ENCODE results near the gene GCN1.

DNA sequence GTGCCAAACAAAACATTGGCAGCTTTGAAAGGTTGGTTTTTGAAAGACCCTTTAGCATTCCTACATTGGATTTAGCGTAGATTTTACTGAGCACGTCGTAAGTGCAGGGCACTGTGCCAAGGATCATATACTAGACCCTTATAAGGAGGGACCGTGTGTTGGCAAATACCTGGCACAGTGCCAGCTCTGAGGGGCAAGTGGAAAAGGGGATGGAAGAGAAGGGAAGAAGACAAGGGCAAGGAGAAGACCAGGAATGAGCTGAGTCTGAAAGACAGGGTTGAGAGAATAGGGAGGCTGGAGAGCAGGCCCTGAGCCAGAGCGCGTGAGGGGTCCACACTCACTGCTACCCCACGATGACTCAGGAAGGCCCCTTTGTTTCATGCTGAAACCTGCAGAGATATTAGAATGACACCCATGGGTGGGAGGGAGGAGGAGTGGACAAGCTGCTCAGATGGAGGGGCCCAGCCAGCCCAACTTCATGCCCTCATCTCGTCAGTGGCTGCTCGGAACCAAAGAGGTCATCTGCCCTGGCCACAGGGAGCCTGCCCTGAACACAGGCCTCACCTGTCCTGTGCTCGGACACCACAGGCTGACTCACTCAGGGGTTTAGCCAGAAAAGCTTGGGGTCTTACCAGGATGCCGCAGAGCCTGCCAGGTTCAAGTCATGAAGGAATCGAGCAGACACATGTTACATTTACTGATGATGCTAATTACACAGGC, 103.0 kb downstream of the GCN1 start:
- TF ChIP-seq, protein P1, sequence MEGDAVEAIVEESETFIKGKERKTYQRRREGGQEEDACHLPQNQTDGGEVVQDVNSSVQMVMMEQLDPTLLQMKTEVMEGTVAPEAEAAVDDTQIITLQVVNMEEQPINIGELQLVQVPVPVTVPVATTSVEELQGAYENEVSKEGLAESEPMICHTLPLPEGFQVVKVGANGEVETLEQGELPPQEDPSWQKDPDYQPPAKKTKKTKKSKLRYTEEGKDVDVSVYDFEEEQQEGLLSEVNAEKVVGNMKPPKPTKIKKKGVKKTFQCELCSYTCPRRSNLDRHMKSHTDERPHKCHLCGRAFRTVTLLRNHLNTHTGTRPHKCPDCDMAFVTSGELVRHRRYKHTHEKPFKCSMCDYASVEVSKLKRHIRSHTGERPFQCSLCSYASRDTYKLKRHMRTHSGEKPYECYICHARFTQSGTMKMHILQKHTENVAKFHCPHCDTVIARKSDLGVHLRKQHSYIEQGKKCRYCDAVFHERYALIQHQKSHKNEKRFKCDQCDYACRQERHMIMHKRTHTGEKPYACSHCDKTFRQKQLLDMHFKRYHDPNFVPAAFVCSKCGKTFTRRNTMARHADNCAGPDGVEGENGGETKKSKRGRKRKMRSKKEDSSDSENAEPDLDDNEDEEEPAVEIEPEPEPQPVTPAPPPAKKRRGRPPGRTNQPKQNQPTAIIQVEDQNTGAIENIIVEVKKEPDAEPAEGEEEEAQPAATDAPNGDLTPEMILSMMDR (IDR thresholded peaks at IDR 0.05): no peak
- TF ChIP-seq POLR2A (IDR thresholded peaks at IDR 0.05): no peak

Measured in heart left ventricle (tissue), 13 donors.